HFFc6 (cell line): ENCODE results near the gene RNPEPL1. TPM values are rescaled to one million over a fixed set of nuclear protein-coding genes. Genes with fewer than 3 reads are reported as not detected.
A peak's percentile ranks its signal among the peaks of the same experiment; 100 is the strongest.

Source experiments
- DNase-seq: peaks from one replicate; pipeline ENCODE4 v3.0.0-alpha.2; 2018
- H3K27ac Mint-ChIP-seq: 2 replicates; pipeline ENCODE4 v1.8.0; 2020; ENCODE audit warnings: mild to moderate bottlenecking, mixed read lengths
- H3K27me3 Mint-ChIP-seq: 2 replicates; pipeline ENCODE4 v1.8.0; 2021; ENCODE audit warnings: mild to moderate bottlenecking, moderate library complexity, mixed read lengths; ENCODE audit not compliant: insufficient read depth
- H3K36me3 Mint-ChIP-seq: 2 replicates; pipeline ENCODE4 v1.8.0; 2021; ENCODE audit warnings: low read depth, mixed read lengths
- H3K4me1 Mint-ChIP-seq: 2 replicates; pipeline ENCODE4 v1.8.0; 2020; ENCODE audit warnings: low read depth, mixed read lengths
- H3K4me3 Mint-ChIP-seq: 2 replicates; pipeline ENCODE4 v1.8.0; 2020; ENCODE audit warnings: mild to moderate bottlenecking, moderate library complexity, mixed read lengths
- H3K9me3 Mint-ChIP-seq: 2 replicates; pipeline ENCODE4 v1.8.0; 2020; ENCODE audit warnings: mild to moderate bottlenecking, mixed read lengths
- long read RNA-seq: library from polyadenylated mRNA; unstranded; transcript quantifications from one replicate; pipeline ENCODE4 v2.0.0, GENCODE V29; 2019
- total RNA-seq, 6 experiments: library from RNA; stranded (reverse); fragmentation: NEBNext Ultra II Directional; extraction: Animal tissue kit (Norgen Biotek cat#: 25700); gene quantifications; 2 replicates in 1 of 6; 3 replicates in 5 of 6; pipeline ENCODE4 v1.2.3, GENCODE V29; 2021
- TF ChIP-seq, protein P1 (sequence below): fragments of 200-600 bp; sonication (generic); IDR thresholded peaks from 2 replicates; pipeline ENCODE4 v1.5.0; 2021; ENCODE audit warnings: antibody characterized with exemption, mild to moderate bottlenecking

RNPEPL1 gene, protein sequence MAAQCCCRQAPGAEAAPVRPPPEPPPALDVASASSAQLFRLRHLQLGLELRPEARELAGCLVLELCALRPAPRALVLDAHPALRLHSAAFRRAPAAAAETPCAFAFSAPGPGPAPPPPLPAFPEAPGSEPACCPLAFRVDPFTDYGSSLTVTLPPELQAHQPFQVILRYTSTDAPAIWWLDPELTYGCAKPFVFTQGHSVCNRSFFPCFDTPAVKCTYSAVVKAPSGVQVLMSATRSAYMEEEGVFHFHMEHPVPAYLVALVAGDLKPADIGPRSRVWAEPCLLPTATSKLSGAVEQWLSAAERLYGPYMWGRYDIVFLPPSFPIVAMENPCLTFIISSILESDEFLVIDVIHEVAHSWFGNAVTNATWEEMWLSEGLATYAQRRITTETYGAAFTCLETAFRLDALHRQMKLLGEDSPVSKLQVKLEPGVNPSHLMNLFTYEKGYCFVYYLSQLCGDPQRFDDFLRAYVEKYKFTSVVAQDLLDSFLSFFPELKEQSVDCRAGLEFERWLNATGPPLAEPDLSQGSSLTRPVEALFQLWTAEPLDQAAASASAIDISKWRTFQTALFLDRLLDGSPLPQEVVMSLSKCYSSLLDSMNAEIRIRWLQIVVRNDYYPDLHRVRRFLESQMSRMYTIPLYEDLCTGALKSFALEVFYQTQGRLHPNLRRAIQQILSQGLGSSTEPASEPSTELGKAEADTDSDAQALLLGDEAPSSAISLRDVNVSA
- total RNA-seq = 10 to 100 TPM; 36.9 to 48.5 (median 43.3) TPM
- long read RNA-seq, full-length matches to known transcripts = 2 of 10 reads
- long read RNA-seq, partial matches to known transcripts = 6 of 10 reads
- long read RNA-seq, other reads (novel, unspliced or antisense) = 2 of 10 reads

DNA sequence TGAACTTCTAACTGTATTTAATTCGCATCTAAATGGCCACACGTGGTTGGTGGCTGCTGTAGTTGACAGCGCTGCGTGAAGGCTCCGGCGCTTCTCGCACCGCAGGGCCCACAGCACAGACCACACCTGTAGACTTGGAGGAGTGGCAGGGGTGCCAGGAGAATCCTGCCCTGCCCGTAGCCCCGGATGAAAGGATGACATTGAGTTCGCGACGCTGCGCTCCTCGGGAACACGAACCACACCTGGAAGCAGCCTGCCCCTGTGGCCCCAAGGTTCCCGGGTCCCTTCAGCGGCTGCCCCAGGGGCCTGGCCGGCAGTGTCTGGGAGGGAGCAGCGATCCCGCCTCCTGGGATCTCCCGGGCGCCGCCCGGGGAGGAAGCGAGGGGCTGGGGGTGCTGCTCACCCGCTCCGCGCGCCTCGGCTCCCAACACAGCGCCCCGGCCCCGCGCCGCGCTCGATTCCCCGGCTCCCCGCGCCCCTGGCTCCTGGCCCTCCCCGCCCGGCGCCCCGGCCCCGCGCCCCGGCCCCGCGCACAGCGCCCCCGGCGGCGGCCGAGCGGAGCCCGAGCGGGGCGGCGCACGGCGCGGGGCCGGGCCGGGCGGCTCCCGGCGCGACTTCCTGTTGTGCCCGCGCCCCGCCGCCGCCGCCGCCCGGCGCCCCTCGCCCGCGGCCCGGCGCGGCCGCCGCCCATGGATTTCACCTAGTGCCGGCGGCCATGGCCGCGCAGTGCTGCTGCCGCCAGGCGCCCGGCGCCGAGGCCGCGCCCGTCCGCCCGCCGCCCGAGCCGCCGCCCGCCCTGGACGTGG lies at the start of gene RNPEPL1:
Gene RNPEPL1, plus strand, starts transcription at position 613 of the 806 bp plus-strand sequence. Its CDS starts 103 bp downstream, at position 716.
- Mint-ChIP-seq H3K27me3 (peaks cover 2% of the 10 kb centered on the region; the same call in 1 of the 2 replicates), H3K9me3 (no peaks in the 10 kb centered on the region), H3K36me3 (peaks cover 5% of the 10 kb centered on the region)

GRCh38 chr2:240518981-240519380 lies 49.3 kb upstream of the RNPEPL1 start:
- Mint-ChIP-seq H3K4me1 (peaks cover 21% of the 10 kb centered on the region), H3K9me3 (peaks cover 17% of the 10 kb centered on the region), H3K4me3 (peak overlapping the region; percentile 82; the same call in 1 of the 2 replicates), H3K36me3 (peaks cover 21% of the 10 kb centered on the region), H3K27ac (peak overlapping the region; percentile 50; the same call in 1 of the 2 replicates), H3K27me3 (peaks cover 2% of the 10 kb centered on the region; the same call in 1 of the 2 replicates)
- TF ChIP-seq, protein P1, sequence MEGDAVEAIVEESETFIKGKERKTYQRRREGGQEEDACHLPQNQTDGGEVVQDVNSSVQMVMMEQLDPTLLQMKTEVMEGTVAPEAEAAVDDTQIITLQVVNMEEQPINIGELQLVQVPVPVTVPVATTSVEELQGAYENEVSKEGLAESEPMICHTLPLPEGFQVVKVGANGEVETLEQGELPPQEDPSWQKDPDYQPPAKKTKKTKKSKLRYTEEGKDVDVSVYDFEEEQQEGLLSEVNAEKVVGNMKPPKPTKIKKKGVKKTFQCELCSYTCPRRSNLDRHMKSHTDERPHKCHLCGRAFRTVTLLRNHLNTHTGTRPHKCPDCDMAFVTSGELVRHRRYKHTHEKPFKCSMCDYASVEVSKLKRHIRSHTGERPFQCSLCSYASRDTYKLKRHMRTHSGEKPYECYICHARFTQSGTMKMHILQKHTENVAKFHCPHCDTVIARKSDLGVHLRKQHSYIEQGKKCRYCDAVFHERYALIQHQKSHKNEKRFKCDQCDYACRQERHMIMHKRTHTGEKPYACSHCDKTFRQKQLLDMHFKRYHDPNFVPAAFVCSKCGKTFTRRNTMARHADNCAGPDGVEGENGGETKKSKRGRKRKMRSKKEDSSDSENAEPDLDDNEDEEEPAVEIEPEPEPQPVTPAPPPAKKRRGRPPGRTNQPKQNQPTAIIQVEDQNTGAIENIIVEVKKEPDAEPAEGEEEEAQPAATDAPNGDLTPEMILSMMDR = no peak
- DNase-seq = no peak

More for the DNA sequence above, at the start of gene RNPEPL1:
- Mint-ChIP-seq H3K27ac (peak within 1 kb of the TSS; percentile 67), H3K4me1 (peaks cover 44% of the 10 kb centered on the region), H3K4me3 (peak within 1 kb of the TSS; percentile 89)
- peak; percentile 28 for DNase-seq
- TF ChIP-seq, protein P1 = peak; percentile 20; the same call in 1 of the 2 replicates

DNA sequence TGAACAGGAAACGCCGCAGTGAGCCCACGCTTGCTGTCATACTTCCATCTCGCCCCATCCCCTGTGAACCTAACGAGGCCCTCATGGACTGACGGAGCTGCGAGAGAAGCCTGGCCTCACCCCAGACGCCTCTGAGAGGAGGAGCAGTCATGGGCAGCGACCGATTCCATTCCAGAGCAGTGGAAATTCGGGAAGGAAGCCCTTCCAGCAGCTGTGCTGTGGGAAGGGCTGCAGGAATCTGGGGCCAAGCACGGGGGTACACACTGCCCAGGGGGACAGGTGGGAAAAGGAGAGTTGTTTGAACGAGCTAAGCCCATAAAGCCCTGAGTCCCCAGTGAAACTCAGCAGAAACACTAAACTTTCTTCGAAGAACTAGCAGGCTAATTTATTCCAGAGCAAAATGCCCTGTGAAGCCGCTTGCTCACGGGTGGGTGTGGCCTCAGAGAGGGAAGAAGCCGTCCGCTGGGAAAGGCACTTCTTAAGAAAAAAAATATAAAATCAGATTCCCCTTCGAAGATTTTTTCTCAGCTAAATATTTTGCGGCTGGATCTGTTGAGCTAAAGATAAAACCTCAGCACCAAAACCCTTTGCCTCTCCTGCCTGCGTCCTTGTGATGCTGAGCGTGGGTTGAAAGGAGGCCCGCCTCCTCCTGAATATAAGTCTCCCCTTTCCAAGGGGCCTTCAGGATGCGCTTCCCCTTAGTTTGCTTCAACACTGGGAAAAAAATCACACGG lies 48.7 kb upstream of the RNPEPL1 start:
- TF ChIP-seq, protein P1 = no peak
- DNase-seq = peak; percentile 46
- H3K36me3 Mint-ChIP-seq = peaks cover 27% of the 10 kb centered on the region
- peaks cover 15% of the 10 kb centered on the region for H3K4me1 Mint-ChIP-seq
- H3K27me3 Mint-ChIP-seq = peaks cover 2% of the 10 kb centered on the region; the same call in 1 of the 2 replicates
- H3K4me3 Mint-ChIP-seq = peak overlapping the region; percentile 82
- H3K9me3 Mint-ChIP-seq = peaks cover 23% of the 10 kb centered on the region
- H3K27ac Mint-ChIP-seq = peak overlapping the region; percentile 50; the same call in 1 of the 2 replicates

GRCh38 chr2:240520130-240520973 lies 47.9 kb upstream of the RNPEPL1 start:
- Mint-ChIP-seq H3K36me3 (peaks cover 35% of the 10 kb centered on the region), H3K27me3 (peaks cover 2% of the 10 kb centered on the region; the same call in 1 of the 2 replicates), H3K4me3 (peak overlapping the region; percentile 82), H3K27ac (peak overlapping the region; percentile 4; the same call in 1 of the 2 replicates), H3K9me3 (peaks cover 31% of the 10 kb centered on the region), H3K4me1 (peaks cover 15% of the 10 kb centered on the region)
- TF ChIP-seq, protein P1 = peak; percentile 22; the same call in 1 of the 2 replicates
- DNase-seq = no peak
